HG02938 (cell line): ENCODE data around the gene RNGTT.
"Not testable (repeated sequence)": the region's sequence is repeated elsewhere in the genome, so short reads cannot be mapped to it uniquely, and the experiment has no call there.

Experiments used
- ATAC-seq: cut with Tn5 transposase; IDR thresholded peaks from one replicate; pipeline ENCODE4 v1.9.1; 2021; ENCODE audit warnings: mild to moderate bottlenecking, moderate library complexity; ENCODE audit not compliant: unreplicated experiment

The RNGTT gene

DNA sequence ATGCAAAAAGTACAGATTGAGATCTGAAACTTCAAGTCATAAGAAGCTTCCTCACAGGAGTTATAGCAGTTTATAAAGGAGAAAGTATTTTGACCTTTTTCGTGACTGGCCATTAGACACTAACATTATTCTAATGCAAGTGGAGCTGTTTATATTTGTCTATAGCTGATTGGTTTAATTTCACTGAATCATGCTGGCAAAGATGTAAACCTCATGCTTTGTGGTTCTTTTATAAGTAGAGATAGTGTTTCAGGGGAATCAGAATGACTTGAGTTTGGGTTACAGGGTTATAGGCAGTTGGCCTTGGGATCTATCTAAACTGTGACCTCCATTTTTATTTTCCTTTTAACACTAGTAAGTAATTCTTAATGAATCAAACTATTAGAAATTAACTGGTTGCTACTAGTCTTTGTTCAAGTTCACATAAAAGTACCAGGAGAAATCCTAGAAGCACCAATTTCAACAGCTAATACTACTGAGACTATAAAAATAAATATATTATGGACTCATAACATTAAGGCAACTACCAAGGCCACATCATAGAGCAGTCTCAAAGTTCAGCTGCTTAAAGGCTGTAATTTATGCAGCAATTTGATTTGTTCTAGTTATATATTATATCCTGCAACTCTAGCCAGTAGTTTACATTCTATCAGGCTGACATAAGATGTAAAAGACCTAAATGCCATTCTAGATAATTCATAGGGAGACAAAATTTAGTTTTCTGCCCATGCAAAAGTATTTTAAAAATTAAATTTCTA is 94.0 kb downstream of the RNGTT start:
- ATAC-seq, result no peak

DNA sequence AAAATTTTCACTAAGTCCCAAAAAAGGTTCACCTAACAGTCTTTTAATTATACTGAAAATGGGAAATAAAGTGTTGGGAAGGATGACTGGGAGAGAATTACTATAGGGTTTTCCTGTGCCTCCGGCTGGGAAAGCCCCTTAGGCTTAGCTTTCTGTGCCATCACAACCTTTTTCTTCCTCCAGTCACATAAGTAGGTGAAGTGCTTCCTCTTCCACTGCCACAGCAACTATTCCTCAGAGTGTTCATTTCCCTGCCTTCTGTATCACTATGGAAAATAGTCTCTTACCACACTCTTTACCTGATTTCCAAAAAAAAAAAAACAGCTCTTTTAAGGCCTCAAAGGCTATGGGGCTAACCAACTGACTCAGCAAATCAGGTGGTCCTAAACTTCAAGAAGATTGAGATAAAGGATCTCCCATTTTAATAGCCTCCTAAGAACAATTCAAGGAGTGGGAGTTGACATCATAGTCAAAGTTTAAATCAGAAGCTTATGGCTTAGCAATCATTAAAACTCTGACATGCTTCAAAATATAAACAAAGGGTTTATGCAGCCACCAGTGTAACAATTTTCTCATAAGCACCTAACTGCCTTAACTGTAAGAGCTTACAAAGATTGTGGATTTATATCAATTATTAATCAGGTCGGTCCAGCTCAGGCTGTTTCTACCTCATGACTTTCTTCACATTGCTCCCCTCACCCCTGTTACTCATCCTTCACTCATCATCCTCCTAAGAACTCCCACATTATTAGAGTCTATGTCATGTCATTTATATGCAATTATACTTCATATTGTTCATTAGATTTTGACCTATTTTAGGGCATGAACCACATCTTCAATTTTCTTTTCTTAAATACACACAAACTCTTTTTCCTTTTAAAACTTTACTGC is 95.3 kb downstream of the RNGTT start:
- no peak for ATAC-seq

DNA sequence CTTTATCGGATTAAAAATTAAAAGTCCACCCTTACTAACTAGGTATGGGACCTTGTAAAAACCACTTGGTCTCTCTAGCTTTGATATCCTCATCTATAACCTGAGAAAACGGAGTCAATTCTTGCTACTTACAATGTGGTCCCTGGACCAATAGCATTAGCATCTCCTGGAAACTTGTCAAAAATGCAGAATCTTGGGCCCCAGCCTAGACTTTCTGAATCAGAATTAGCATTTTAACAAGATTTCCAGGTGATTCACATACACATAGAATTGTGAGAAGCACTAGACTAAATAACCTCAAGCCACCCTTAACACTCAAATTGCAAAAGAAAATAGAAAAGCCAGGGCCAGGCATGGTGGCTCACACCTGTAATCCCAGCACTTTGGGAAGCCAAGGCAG is 96.6 kb downstream of the RNGTT start:
- ATAC-seq, result no peak

DNA sequence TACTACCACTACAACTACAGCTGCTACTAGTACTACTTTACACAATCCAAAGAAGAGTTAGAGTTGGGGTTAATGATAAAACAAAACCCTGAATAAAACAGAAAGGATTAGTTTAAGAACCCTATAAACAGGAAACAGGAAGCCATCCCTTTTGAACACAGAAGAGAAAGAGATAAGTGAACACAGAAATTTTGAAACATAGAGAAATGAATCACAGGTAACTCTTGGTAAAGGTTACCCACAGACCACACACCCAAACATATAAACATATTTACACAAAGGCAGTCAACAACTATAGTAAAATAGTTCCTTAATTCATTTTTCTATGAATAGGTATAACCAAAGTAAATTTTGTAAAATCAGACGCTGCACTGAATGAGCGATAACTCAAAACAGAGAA is 98.1 kb downstream of the RNGTT start:
- no peak for ATAC-seq

DNA sequence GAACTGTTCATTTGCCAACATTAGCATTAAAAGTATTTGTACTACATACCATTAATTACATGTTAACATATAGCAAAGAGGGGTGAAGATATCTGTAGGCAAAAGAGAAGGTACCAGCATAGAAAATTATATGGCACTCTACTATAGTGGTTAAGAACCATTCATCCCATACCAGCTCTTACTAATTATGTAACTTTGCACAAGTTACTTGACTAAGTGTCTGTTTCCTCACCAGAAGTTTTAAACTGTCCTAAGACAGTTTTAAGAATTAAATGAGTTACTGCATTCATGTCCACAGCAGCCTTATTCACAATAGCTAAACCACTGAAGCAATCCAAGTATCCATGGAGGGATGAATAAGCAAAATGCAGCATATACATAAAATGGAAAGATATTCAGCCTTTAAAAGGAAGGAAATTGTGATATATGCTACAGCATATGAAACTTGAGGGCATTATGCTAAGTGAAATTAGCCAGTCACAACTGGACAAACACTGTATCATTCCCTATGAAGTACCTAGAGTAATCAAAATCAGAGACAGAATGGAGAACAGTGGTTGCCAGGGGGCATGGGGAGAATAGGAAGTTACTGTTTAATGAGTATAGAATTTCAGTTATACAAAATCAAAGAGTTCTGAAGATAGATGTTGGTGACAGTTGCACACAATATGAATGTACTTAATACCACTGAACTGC is 98.9 kb downstream of the RNGTT start:
- no peak for ATAC-seq

DNA sequence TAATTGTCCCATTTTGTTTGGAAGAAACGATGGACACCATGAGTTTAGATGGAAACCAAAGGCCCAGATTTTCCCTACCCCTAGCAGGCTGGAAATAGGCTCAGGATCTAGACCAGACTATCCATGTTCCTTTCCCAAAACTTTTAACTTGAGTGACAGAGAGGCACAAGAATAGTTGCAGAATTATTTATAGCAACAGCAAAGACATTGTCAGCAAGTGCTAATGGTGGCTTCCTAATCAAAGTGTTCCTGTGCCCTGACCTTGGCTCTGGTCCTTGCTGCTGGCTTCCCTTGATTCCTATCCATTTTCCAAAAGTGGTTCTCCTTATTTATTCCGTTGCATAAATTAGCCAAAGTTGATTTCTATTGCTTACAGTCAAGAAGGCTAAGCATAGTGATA is 103.1 kb downstream of the RNGTT start:
- no peak for ATAC-seq

DNA sequence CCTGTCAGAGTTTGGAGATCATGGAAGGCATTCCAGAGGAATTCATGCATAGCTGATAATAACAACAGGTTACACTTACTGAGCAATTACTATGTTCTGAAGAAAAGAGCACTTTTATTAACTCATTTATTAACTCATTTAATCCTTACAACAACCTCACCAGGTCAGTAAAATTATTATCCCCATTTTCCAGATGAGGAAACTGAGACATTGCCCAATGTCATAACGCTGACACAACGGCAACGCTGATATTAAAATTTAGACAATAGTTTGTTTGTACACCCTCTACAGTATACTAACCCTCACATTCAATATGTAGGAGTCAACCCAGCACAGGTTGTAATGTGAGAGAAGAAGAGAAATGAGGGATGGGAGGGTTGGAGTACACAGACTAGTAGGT is 105.0 kb downstream of the RNGTT start:
- ATAC-seq, result no peak

DNA sequence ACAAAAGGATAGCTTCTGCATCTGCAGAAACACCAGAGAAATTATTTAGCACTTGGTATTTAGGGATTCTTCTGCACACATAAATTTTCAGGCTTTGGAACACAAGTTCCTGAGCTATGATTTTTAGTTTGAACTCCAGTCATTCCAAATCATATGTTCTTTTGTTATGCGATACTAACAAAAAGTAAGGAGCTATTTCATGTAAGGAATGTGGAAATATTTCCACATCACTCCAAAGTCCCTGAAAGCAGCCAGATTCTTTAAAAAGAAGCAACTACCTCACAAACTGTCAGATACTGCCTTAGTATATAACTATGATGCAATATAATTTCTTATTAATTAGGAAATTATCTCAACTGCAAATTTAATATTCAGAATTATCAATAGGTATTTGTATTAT is 106.9 kb downstream of the RNGTT start:
- no peak for ATAC-seq

DNA sequence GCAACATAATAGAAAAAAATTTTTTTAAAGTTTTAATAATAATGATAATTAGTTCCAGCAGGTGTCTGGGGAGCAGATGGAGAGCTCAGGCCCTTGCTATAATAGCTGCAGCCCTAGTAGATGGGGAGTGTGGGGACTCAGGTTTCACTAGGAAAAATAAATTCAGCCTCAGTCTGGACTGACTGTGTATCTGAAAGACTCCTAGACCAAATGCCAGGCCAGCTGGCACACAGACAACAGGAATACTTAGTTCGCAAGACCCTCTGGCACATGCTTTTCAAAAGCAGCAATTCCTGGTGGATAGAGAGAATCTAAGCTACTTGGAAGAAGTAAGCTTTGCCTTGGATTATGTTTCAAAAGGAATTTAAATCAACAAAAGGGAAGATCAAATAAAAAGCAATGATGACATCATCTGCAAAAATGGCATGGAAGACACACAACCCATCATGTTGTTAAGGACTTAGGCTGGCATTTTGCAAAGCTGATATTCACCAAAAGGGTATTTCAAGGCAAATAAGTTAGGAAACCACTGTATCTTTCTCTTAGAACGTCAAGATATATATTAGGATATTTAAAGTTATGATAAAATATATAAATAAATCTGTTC is 107.8 kb downstream of the RNGTT start:
- ATAC-seq, result no peak

DNA sequence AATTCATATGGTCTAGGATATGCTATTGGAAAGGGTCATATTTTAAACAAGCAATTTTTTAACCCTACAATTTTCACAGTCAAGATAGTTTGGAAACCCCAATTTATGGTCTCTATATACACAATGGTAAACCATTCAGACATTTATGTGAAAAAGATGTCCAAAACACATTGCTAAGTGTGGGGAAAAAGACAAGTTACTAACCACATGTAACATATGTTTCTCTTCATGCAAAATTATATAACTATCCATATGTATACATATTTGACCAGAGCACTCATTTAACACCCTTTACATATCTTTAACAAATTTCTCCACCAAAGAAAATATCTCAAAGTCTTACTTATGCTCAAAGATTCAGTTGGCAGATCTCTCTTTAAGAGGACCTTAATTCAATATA is 110.6 kb downstream of the RNGTT start:
- ATAC-seq, result no peak

DNA sequence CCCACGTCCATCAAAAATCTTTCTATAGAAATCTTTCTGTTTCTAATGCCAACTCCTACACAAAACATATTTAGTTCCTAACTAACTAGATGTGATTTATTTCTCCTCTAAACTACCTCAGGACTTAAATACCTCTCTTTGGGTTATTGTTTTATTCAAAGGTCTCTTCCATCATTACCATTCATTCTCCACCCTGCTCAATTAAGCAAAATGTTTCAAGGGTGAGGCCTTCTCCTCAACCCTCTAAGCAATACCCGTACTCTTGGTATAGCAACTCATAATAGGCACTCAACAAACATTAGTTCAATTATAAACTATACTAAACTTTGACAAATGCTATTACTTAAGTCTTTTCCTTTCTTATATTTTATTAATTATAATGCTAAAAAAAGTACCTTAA is 111.4 kb downstream of the RNGTT start:
- ATAC-seq, result no peak

DNA sequence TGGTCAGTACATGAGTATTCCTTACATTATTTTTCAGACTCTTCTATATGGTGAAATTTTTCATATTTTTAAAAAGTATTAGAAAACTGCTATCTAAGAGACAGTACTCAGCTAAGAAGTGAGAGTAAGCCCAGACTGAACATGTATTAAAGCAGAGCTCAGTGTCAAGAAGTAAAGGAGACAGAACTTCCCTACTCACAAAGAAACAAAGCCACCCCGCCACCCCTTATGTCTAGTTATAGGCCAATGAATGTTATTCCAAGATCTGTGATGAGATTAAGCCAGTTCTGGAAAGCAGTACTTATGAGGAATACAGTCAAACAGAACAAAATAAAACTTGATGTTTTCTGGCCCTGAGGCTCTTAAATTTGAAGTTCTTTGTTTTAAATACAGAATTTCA is 114.5 kb downstream of the RNGTT start:
- no peak for ATAC-seq

DNA sequence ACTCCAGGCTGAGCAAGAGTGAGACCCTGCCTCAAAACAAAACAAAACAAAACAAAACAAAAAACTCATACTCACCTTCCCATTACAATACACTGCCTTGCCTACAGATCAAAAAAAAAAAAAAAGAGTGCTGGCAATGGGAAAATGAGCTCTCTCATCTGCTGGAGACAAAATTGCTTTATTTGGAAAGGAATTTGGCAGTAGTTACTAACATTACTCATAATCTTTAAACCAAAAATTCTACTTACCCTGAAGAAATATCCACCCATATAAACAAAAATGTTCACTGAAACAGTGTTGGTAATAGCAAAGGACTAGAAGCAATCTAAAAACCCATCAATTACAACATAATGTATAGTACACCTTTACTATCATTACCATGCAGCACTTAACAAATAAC is 120.4 kb downstream of the RNGTT start:
- no peak for ATAC-seq

DNA sequence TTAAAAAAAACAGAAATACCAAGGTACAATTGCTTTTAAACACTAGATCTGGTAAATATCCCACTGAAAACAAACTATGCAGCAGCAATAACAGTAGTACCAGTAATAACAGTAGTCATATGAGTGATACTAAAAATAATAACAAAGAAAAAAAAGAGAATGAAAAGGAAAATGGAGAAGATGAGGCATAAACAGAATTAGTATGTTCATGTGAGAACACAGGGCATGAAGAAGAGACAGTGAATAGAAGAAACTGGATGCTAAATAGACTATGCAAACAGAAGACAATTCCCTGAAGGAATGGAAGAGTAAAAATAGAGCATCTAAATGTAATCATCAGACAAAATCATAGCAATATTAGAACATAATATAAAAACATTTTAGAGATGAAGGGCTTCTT is 121.1 kb downstream of the RNGTT start:
- no peak for ATAC-seq

DNA sequence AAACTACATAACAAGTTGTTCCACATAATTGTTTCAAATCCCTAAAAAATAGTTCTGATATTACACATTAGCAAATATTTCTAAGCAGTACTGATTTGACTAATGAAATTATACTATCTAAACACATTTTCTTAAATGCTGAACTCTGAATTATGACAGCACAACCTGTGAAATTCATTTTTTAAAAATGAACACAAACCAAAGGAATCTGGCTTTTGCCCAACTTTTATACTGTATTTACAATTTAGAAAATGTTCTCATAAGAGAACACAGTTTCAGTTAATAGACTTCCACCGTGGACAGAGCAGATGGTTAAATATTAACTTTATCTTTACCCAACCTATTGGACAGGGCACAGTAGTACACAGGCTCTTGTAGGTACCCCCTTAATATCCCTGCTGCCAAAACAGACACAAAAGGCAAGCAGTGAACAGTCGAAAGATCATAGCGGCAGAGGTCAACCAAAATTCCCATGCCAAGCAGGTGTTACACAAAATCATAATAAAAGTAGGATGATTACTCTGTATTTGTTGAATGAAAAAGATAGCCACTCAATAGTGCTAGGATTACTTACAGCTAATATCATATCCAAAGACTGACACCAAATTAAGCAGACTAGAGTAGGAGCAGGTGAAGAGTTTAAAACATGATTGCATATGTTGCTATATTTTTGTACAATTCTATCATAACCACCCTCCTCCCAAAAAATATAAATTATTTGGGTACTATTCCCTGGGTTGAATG is 122.5 kb downstream of the RNGTT start:
- no peak for ATAC-seq

DNA sequence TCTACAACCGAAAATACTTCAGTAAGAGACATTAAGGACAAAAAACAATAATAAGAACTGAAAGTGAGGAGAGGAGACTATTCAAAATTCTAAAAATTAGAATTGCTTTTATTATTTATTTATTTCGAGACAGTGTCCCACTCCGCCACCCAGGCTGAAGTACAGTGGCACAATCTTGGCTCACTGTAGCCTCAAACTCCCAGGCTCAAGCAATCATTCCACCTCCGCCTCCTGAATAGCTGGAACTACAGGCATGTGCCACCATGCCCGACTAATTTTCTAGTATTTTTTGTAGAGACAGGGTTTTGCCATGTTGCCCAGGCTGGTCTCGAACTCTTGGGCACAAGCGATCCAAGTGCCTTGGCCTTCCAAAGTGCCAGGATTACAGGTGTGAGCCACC is 123.1 kb downstream of the RNGTT start:
- no peak for ATAC-seq

DNA sequence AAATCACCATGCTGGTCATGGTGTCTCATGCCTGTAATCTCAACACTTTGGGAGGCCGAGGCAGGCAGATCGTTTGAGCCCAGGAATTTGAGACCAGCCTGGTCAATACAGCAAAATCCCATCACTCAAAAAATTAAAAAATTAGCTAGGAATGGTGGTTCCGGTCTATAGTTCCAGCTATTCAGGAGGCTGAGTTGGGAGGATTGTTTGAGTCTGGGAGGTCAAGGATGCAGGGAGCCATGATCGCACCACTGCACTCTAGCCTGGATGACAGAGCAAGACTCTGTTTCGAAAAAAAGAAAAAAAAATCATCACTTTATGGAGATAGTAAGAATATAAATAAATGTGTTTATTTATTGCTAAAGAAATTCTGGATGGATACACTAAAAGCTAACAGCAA is 124.1 kb downstream of the RNGTT start:
- ATAC-seq, result no peak

DNA sequence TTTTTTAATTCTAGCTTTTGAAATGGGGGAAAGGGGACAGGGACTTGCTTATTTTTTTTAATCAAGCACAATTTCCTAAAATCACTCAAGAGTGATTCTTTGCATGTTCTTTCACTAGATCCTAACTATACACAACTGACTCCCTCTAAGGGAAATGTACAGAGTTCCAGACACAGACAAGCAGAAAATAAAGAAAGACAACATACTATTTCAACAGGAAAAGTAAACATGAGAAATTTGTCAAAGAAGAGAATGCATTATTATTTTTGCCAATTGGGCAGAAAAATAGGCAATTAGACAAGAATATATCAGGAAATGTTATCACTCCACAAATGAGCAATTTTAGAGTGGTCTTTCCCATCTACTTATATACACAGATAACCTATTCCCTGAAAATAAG is 128.2 kb downstream of the RNGTT start:
- ATAC-seq, result no peak

DNA sequence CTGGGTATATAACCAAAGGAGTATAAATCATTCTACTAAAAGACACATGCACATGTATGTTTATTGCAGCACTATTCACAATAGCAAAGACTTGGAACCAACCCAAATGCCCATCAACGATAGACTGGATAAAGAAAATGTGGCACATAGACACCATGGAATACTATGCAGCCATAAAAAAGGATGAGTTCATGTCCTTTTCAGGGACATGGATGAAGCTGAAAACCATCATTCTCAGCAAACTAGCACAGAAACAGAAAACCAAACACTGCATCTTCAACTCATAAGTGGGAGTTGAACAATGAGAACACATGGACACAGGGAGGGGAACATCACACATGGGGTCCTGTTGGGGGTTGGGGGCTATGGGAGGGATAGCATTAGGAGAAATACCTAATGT is 130.3 kb downstream of the RNGTT start:
- not testable (repeated sequence) for ATAC-seq

DNA sequence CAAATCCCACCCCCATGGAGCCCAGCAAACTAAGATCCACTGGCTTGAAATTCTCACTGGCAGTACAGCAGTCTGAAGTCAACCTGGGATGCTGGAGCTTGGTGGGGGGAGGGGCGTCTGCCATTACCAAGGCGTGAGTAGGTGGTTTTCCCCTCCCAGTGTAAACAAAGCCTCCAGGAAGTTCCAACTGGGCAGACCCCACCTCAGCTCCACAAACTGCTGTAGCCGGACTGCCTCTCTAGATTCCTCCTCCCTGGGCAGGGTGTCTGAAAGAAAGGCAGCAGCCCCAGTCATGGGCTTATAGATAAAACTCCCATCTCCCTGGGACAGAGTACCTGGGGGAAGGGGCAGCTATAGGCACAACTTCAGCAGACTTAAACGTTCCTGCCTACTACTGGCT is 135.8 kb downstream of the RNGTT start:
- not testable (repeated sequence) for ATAC-seq

DNA sequence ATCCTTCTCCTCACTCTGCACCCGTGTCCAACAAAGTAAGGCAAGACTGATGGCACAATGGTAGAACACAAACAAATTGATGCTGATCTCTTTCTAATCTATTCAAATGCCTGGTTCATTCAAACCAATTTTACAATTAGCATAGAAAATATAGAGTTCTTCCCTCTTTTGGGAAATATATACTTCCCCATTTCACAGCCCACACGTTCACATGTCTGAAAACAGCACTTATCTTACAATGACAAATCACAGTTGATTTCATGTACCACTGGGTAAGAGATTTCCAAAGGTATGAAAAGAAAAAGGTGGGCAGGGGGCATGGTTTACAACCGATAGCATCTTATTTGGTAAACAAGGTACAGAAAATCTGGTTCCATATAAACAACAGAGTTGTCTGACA is 137.6 kb downstream of the RNGTT start:
- ATAC-seq, result no peak
